GM21381 (cell line): ENCODE measurements around the gene MKLN1.
"Not testable (repeated sequence)": the region's sequence is repeated elsewhere in the genome, so short reads cannot be mapped to it uniquely, and the experiment has no call there.

Source experiments
- ATAC-seq: cut with Tn5 transposase; IDR thresholded peaks from one replicate; pipeline ENCODE4 v1.9.1; 2021; ENCODE audit warnings: mild to moderate bottlenecking, moderate library complexity; ENCODE audit not compliant: unreplicated experiment

Gene MKLN1

GRCh38 chr7:131388126-131388525 lies 60.5 kb downstream of the MKLN1 start:
- no peak for ATAC-seq

GRCh38 chr7:131390275-131390674 lies 62.6 kb downstream of the MKLN1 start:
- ATAC-seq, result no peak

- no peak for ATAC-seq
Measured at GRCh38 chr7:131391145-131391544, 63.5 kb downstream of the MKLN1 start.

- ATAC-seq, result no peak
Measured at GRCh38 chr7:131400681-131401176, 73.1 kb downstream of the MKLN1 start.

- ATAC-seq, result no peak
Measured at GRCh38 chr7:131401194-131401593, 73.5 kb downstream of the MKLN1 start.

GRCh38 chr7:131403322-131403721 lies 75.6 kb downstream of the MKLN1 start:
- no peak for ATAC-seq

- ATAC-seq, result no peak
Measured at GRCh38 chr7:131404226-131404911, 76.7 kb downstream of the MKLN1 start.

GRCh38 chr7:131409129-131409766 lies 81.6 kb downstream of the MKLN1 start:
- ATAC-seq, result no peak

GRCh38 chr7:131412031-131412430 lies 84.4 kb downstream of the MKLN1 start:
- no peak for ATAC-seq

- no peak for ATAC-seq
Measured at GRCh38 chr7:131413711-131414110, 86.0 kb downstream of the MKLN1 start.

GRCh38 chr7:131424219-131424822 lies 96.6 kb downstream of the MKLN1 start:
- ATAC-seq, result no peak

- no peak for ATAC-seq
Measured at GRCh38 chr7:131425992-131426391, 98.3 kb downstream of the MKLN1 start.

GRCh38 chr7:131430826-131431225 lies 103.2 kb downstream of the MKLN1 start:
- ATAC-seq, result not testable (repeated sequence)

- no peak for ATAC-seq
Measured at GRCh38 chr7:131431289-131431688, 103.6 kb downstream of the MKLN1 start.

- no peak for ATAC-seq
Measured at GRCh38 chr7:131431756-131432155, 104.1 kb downstream of the MKLN1 start.

GRCh38 chr7:131436384-131436783 lies 108.7 kb downstream of the MKLN1 start:
- ATAC-seq, result no peak

GRCh38 chr7:131438969-131439368 lies 111.3 kb downstream of the MKLN1 start:
- no peak for ATAC-seq

- no peak for ATAC-seq
Measured at GRCh38 chr7:131443496-131443895, 115.8 kb downstream of the MKLN1 start.

GRCh38 chr7:131444683-131445082 lies 117.0 kb downstream of the MKLN1 start:
- no peak for ATAC-seq

GRCh38 chr7:131449373-131449902 lies 121.8 kb downstream of the MKLN1 start:
- no peak for ATAC-seq

GRCh38 chr7:131454498-131454897 lies 126.8 kb downstream of the MKLN1 start:
- ATAC-seq, result no peak

- ATAC-seq, result no peak
Measured at GRCh38 chr7:131455001-131455400, 127.3 kb downstream of the MKLN1 start.
